NOMO-1 treated with dmso at 0.1 percent for 144 hours (cell line): ENCODE results near the gene ZKSCAN1.
A peak's percentile ranks its signal among the peaks of the same experiment; 100 is the strongest.

ENCODE experiments used
- DNase-seq: peaks from one replicate; lab custom pipeline; 2025; ENCODE audit not compliant: unreplicated experiment; lab: John Stamatoyannopoulos, UW

The ZKSCAN1 gene

DNA sequence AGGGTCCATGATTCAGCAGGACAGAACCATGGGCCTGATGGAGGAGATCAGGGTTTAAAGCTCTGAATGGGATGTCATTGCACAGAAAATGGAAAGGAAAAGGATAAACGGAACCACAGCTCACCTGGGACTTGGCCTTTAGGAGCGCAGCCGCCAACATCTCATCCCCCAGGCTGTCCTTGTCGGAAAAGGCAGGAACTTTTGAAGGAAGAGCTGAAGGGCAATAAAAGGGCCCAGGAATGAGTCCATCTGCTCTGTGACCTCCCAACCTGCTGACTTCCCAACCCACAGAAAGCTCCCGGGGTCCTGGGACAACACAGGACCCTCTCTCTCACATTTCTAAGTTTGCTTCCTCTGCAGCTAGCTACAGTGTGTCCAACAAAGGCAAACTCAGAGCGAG, 60.0 kb downstream of the ZKSCAN1 start:
- no peak for DNase-seq

DNA sequence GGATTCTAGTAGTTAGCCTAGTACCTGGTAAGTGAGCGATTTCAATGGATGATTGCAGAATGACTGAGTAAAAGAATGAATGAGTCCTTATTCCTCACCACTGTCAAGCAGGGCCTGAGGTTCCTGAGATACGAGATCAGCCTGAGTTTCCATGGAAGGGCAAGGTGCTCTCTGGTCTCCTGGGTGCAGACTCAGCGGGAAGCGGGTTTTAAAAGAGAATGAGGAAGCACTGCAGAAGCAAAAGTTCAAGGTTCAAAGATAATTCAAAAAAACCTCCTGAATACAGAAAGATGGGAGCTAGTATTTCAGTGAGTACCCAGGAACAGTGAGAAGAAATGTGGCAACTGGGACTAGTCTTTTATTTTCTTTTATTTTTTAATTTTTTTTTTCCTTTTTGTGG, 61.8 kb downstream of the ZKSCAN1 start:
- no peak for DNase-seq

DNA sequence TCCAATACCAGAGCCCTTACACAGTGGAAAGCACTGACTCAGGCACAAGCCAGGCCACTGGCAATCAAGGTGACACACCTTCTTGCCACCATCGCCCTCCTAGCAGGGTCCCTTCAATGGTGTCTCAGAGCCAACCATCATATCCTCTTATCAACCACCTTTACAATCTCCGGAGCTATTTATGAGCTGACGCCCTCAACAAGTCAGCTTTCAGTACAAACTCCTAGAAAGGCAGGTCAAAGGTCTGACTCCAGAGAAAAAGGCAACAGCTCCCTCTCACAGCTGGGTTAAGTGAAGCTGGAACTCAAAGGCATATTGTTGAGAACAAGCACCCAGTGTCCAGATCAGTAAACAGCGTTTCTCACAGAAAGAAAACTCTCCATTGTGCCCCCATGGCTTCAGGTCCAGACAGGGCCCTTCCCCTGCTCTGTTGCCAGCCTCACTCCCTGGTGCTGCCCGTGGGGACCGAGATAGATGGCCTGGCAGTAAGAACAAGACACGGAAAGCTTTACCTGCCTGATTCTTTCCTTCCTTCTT, 63.7 kb downstream of the ZKSCAN1 start:
- DNase-seq = no peak

DNA sequence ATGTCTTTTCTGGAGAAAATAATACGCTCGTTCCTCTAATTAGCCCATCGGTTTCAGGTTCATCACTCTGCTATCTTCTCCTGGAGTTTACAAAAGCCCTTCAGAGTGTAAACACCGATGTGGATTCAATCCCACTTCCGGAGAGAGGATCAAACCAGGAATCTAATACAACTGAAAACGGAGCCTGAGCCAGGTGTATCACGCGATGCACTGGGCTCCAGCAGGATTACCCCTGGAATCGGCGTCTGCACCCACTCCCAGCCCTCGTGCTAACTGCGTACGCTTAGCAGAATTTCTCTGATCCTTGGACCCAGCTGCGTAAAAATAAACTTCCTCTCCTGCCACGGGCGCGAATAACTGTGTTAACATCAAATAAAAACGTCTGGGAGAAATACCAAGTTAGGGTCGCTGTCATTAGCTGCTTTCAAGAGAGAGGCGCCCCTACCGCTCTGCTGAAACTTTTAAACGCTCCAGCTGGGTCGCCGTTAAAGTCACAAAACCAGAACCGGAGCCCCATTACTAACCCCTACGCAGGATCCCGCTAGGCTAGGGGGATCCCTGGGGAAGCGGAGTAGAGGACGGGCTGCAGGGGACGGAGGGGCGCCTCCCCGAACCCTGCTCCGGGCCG, 65.6 kb downstream of the ZKSCAN1 start:
- DNase-seq = no peak

DNA sequence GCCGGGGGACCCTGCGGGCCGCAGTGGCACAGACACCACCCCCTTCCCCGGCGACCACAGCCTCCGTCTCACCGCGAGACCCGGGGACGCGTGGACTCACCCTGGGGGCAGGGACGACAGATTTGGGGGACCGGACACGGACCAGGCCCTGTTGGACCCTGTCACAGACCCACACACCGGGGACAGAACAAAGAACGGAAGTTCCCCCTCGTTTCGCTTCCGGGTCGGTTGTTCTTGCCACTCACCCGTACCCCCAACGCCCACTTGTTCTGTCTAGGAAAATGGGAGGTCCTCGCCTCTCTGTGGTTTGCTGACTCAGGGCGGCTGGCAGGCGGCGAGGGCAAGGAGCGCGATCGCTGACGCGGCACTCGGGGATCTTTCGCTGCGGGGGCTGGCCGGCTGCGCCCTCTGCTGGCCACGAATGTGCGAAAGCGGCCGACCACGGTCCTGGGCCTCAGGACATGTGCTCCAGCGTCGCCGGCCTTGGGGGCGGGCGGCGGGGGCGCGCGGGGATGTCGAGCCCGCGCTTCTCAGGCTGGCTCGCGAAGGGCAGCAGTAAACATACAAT, 66.2 kb downstream of the ZKSCAN1 start, which contains the start of gene ZNF3:
TSS of gene ZNF3 (minus strand) at position 189 of the 568 bp plus-strand sequence. CDS start 4,366 bp downstream, outside the sequence.
- peak; percentile 100 for DNase-seq

DNA sequence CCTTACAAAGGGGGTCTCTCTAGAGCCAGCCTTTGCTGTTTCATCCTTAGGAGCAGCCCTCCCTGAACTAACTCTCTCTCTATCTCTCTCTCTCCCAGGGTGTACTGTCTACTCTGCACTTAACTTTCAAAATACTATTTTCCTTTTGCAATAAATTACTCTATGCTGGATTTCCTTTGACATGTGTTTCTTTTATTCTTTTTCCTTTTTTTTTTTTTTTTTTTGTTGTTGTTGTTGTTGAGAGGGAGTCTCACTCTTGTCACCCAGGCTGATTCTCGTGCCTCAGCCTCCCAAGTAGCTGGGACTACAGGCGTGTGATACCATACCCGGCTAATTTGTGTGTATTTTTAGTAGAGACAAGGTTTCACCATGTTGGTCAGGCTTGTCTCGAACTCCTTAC, 67.6 kb downstream of the ZKSCAN1 start:
- DNase-seq = no peak

DNA sequence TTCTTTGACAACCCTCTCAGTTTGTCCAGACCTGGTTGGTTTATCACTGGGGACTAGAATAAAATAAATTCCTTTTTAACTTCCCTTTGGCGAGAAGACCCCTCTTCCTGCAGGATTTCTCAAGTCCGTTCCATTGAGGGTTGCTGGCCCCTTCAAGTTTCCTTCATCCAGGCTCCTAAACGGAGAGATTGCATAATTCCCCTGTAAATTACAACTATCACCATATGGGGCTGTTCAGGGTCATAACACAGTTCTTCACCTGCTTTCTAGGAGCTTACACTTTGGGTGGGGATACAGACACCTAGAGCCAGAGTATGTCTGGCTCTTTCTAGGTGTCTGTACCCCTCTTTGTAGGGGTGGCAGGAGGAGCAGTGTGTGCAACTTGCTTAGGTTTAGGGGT, 70.1 kb downstream of the ZKSCAN1 start:
- DNase-seq = no peak

DNA sequence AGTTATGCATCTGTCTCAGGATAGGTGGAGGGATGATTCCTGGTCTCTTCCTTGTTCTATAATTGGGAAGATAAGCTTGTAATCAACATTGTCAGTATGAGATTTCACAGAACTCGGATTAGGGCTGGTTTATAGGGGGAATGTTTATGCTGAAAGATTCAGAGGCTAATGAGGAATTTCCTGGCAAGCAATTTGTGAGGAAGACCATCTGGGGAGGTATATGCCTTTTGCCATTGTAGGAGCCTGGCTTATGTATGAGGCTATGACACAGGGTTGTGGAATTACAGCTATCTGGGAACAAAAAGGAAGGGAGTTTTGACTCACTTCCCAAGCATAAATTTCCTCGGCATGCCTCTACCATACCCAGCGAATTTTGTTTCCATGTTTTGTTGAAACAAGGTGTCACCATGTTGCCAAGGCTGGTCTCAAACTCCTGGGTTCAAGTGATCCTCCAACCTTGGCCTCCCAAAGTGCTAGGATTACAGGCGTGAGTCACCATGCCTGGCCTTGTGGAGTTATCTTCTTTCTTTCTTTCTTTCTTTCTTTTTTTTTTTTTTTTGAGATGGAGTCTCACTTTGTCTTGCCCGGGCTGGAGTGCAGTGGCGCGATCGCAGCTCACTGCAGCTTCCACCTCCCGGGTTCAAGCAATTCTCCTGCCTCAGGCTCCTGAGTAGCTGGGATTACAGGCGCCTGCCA, 71.8 kb downstream of the ZKSCAN1 start:
- DNase-seq = no peak

DNA sequence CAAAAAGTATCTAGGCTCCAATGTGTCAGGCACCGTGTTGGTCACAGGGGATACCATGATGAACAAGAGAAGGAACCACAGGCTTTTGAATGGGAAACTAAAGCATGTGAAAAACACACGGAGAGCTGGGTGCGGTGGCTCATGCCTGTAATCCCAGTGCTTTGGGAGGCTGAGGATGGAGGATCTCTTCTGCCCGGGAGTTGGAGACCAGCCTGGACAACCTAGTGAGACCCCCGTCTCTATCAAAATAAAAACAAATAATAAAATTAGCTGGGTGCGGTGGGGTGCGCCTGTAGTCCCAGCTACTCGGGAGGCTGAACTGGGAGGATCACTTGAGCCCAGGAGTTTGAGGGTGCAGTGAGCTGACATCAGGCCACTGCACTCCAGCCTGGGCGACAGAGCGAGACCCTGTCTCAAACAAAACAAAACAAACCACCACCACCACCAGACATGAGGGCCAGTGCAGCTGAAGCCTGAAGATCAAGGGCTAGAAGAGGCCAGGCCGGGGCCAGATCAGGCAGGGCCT, 72.8 kb downstream of the ZKSCAN1 start:
- DNase-seq = no peak

DNA sequence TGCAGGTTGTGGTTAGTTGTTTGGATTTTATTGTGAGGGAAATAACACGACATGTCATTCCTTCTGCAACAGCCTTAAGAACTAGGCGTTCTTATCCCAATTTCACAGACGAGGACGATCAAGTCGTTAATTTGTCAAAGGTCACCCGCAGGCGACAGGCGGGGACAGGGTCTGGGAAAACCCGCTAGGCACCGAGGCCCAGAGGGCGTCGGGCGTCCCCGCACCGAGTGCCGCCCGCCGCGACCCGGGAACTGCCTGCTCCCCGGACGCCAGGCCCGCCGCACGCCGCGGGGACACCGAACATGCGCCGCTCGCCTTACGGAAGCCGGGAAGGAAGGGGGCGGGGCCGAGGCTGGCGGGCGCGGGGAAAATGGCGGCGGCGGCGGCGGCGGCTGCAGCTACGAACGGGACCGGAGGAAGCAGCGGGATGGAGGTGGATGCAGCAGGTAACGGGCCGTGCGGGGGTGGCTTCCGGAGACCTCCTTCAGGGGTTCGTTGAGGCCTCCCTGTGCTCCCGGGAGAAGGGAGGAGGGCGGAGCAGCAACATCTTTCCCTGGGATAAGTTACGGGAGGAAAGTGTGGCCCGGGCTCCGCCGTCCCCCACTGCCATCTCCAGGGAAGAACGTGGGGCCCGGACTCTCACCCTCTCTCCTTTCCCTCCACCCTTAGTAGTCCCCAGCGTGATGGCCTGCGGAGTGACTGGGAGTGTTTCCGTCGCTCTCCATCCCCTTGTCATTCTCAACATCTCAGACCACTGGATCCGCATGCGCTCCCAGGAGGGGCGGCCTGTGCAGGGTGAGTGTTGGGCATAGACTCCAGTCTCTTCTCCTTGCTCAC, 73.4 kb downstream of the ZKSCAN1 start, which contains the start of gene COPS6:
TSS of gene COPS6 (plus strand) at position 349 of the 837 bp plus-strand sequence. CDS start at position 371, 22 bp downstream.
- DNase-seq = peak; percentile 53

DNA sequence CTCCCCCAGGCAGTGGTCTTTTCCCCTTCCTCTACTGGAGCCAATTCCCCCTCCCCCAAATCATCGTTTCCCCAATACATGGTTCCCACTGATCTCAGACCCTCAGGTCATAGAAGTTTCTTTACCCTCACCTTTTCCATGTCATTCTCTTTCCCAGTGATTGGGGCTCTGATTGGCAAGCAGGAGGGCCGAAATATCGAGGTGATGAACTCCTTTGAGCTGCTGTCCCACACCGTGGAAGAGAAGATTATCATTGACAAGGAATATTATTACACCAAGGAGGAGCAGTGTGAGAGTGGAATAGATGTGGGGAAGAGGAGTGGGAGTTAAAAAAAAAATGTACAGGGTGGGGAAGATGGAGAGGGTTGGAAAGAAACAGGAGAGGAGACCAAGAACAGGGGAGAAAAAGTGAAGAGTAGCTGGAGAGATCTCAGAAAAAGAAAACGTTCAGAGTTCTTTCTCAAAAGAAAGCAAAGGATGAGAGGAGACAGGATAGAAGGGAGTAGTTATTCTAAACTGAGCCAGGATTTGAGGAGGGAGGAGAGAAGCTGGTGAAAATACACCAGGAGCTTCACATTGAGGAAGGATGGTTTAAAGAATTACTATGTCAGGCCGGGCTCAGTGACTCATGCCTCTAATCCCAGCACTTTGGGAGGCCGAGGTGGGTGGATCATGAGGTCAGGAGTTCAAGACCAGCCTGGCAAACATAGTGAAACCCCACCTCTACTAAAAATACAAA, 74.2 kb downstream of the ZKSCAN1 start:
- no peak for DNase-seq

DNA sequence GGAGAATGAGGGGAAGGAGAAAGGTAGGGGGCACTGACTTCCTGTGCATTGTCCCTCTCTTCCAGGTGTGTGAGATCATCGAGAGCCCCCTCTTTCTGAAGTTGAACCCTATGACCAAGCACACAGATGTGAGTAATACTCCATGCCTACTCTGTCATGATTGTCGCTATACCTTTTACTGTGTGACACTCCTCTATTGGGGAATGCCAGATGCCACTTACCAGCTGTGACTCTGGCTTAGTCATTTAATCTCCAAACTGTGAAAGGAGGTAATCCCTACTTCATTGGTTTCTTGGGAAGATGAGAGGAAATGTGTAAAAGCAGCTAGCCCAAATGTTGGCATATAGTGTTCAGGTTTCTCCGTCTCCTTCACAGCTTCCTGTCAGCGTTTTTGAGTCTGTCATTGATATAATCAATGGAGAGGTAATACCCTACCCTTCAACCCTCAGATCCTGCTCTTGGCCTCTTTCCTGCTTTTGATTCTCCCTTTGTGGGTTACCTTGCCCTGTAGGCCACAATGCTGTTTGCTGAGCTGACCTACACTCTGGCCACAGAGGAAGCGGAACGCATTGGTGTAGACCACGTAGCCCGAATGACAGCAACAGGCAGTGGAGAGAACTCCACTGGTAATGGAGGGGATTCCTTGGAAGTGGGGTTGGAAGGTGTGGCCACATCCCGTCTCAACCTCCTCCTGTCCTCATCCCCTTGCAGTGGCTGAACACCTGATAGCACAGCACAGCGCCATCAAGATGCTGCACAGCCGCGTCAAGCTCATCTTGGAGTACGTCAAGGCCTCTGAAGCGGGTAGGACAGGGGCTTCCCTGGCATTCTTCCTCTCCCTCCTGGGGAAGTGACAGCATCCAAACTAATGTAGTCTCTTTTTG, 75.4 kb downstream of the ZKSCAN1 start:
- no peak for DNase-seq
